OCI-LY3 (cell line): ENCODE data around the gene DPP6.

Experiments
- H2AFZ ChIP-seq: fragments of 200-600, 300-600 bp; shearing (Covaris generic); 2 replicates; pipeline ENCODE4 v1.6.0; 2014; ENCODE audit warnings: antibody characterized with exemption, low read depth, low read length
- H3K27ac ChIP-seq: fragments of 200-600, 300-600 bp; sonication (generic); 2 replicates; pipeline ENCODE4 v1.5.1; 2014; ENCODE audit warnings: mild to moderate bottlenecking, low read length, moderate library complexity, mixed read lengths
- H3K27me3 ChIP-seq: fragments of 200-600, 300-600 bp; sonication (generic); 2 replicates; pipeline ENCODE4 v1.6.1; 2014; ENCODE audit warnings: low read depth, low read length, mixed read lengths
- H3K36me3 ChIP-seq: fragments of 200-600, 300-600 bp; sonication (generic); replicated peaks from 2 replicates; pipeline ENCODE3; 2014; ENCODE audit warnings: low read depth, low read length, mixed read lengths
- H3K4me1 ChIP-seq: fragments of 300-600, 200-600 bp; sonication (generic); 2 replicates; pipeline ENCODE4 v1.6.1; 2014; ENCODE audit warnings: low read length, mixed read lengths
- H3K4me2 ChIP-seq: fragments of 200-600, 300-600 bp; sonication (generic); 2 replicates; pipeline ENCODE4 v1.6.1; 2014; ENCODE audit warnings: low read length, mixed read lengths
- H3K4me3 ChIP-seq: fragments of 300-600, 200-600 bp; sonication (generic); 2 replicates; pipeline ENCODE4 v1.5.1; 2014; ENCODE audit warnings: antibody characterized with exemption, mild to moderate bottlenecking, low read length, moderate library complexity
- H3K79me2 ChIP-seq: fragments of 300-600, 200-600 bp; shearing (Covaris generic); 2 replicates; pipeline ENCODE4 v1.6.1; 2014; ENCODE audit warnings: mild to moderate bottlenecking, low read length, mixed read lengths
- H3K9ac ChIP-seq: fragments of 300-600, 200-600 bp; shearing (Covaris generic); 2 replicates; pipeline ENCODE4 v1.6.0; 2014; ENCODE audit warnings: mild to moderate bottlenecking, low read length, moderate library complexity
- H3K9me3 ChIP-seq: fragments of 200-600, 300-600 bp; shearing (Covaris generic); 2 replicates; pipeline ENCODE4 v1.6.1; 2014; ENCODE audit warnings: low read length, mixed read lengths; ENCODE audit not compliant: insufficient read depth
- H4K20me1 ChIP-seq: fragments of 200-600, 300-600 bp; sonication (generic); 2 replicates; pipeline ENCODE4 v1.6.1; 2016; ENCODE audit warnings: low read length, mixed read lengths; ENCODE audit not compliant: insufficient read depth
- CTCF ChIP-seq: fragments of 200-600, 300-600 bp; sonication (generic); IDR thresholded peaks from 2 replicates; pipeline ENCODE4 v1.5.1; 2014; ENCODE audit warnings: antibody characterized with exemption, low read length, low read depth
- EZH2phosphoT487 ChIP-seq: fragments of 200-600 bp; shearing (Covaris generic); IDR thresholded peaks from 2 replicates; pipeline ENCODE4 v1.6.1; 2018; ENCODE audit warnings: antibody characterized with exemption, mixed run types, low read depth

The DPP6 gene

GRCh38 chr7:154256150-154256549 is 204.0 kb downstream of the DPP6 start:
- H3K4me3 ChIP-seq = no peak overlapping the region
- no peaks in the 10 kb centered on the region for H3K27me3 ChIP-seq
- no peak overlapping the region for H3K27ac ChIP-seq
- H2AFZ ChIP-seq = no peak overlapping the region
- TF ChIP-seq CTCF (no peak), EZH2phosphoT487 (no peak)
- H3K4me2 ChIP-seq = no peak overlapping the region
- no peaks in the 10 kb centered on the region for H3K9me3 ChIP-seq
- H3K79me2 ChIP-seq = no peaks in the 10 kb centered on the region
- no peaks in the 10 kb centered on the region for H4K20me1 ChIP-seq
- H3K9ac ChIP-seq = no peak overlapping the region
- H3K36me3 ChIP-seq = no peaks in the 10 kb centered on the region
- H3K4me1 ChIP-seq = no peaks in the 10 kb centered on the region

- no peaks in the 10 kb centered on the region for H3K9me3 ChIP-seq
- no peak for TF ChIP-seq EZH2phosphoT487
- H3K79me2 ChIP-seq = no peaks in the 10 kb centered on the region
- no peak overlapping the region for H3K4me2 ChIP-seq
- H4K20me1 ChIP-seq = no peaks in the 10 kb centered on the region
- H3K36me3 ChIP-seq = no peaks in the 10 kb centered on the region
- H2AFZ ChIP-seq = no peak overlapping the region
- H3K27me3 ChIP-seq = no peaks in the 10 kb centered on the region
- H3K27ac ChIP-seq = no peak overlapping the region
- H3K9ac ChIP-seq = no peak overlapping the region
- no peaks in the 10 kb centered on the region for H3K4me1 ChIP-seq
- H3K4me3 ChIP-seq = no peak overlapping the region
Measured at GRCh38 chr7:154259396-154259795, 207.2 kb downstream of the DPP6 start.

GRCh38 chr7:154287356-154287755 is 235.2 kb downstream of the DPP6 start:
- Histone ChIP-seq H2AFZ (no peak overlapping the region), H3K36me3 (no peaks in the 10 kb centered on the region)

GRCh38 chr7:154289119-154289518 is 236.9 kb downstream of the DPP6 start:
- no peak overlapping the region for H3K4me2 ChIP-seq
- no peaks in the 10 kb centered on the region for H3K36me3 ChIP-seq
- H2AFZ ChIP-seq = no peak overlapping the region
- no peak overlapping the region for H3K4me3 ChIP-seq
- TF ChIP-seq CTCF (no peak), EZH2phosphoT487 (no peak)
- H3K79me2 ChIP-seq = no peaks in the 10 kb centered on the region
- no peaks in the 10 kb centered on the region for H3K27me3 ChIP-seq
- no peak overlapping the region for H3K9ac ChIP-seq
- no peaks in the 10 kb centered on the region for H4K20me1 ChIP-seq
- no peaks in the 10 kb centered on the region for H3K9me3 ChIP-seq
- H3K4me1 ChIP-seq = no peaks in the 10 kb centered on the region
- no peak overlapping the region for H3K27ac ChIP-seq

More at GRCh38 chr7:154287356-154287755, 235.2 kb downstream of the DPP6 start:
- H4K20me1 ChIP-seq = no peaks in the 10 kb centered on the region
- TF ChIP-seq CTCF = no peak
- TF ChIP-seq EZH2phosphoT487 = no peak
- H3K4me3 ChIP-seq = no peak overlapping the region
- H3K9ac ChIP-seq = no peak overlapping the region
- H3K4me1 ChIP-seq = no peaks in the 10 kb centered on the region
- H3K79me2 ChIP-seq = no peaks in the 10 kb centered on the region
- no peak overlapping the region for H3K4me2 ChIP-seq
- H3K27ac ChIP-seq = no peak overlapping the region
- H3K27me3 ChIP-seq = no peaks in the 10 kb centered on the region
- no peaks in the 10 kb centered on the region for H3K9me3 ChIP-seq

- TF ChIP-seq CTCF (no peak), EZH2phosphoT487 (no peak)
- Histone ChIP-seq H3K4me3 (no peak overlapping the region), H2AFZ (no peak overlapping the region), H3K36me3 (no peaks in the 10 kb centered on the region), H3K4me1 (no peaks in the 10 kb centered on the region), H3K9me3 (no peaks in the 10 kb centered on the region), H3K27me3 (no peaks in the 10 kb centered on the region), H4K20me1 (no peaks in the 10 kb centered on the region), H3K79me2 (no peaks in the 10 kb centered on the region), H3K27ac (no peak overlapping the region), H3K9ac (no peak overlapping the region), H3K4me2 (no peak overlapping the region)
Measured at GRCh38 chr7:154296443-154296842, 244.2 kb downstream of the DPP6 start.
